ENCODE measurements around the gene PSMA3. TPM values are rescaled to one million over a fixed set of nuclear protein-coding genes. Genes with fewer than 3 reads are reported as not detected.
A peak's percentile ranks its signal among the peaks of the same experiment; 100 is the strongest.

PSMA3 gene
- total RNA-seq, 1 donor from 2014 or later = 474 TPM

DNA sequence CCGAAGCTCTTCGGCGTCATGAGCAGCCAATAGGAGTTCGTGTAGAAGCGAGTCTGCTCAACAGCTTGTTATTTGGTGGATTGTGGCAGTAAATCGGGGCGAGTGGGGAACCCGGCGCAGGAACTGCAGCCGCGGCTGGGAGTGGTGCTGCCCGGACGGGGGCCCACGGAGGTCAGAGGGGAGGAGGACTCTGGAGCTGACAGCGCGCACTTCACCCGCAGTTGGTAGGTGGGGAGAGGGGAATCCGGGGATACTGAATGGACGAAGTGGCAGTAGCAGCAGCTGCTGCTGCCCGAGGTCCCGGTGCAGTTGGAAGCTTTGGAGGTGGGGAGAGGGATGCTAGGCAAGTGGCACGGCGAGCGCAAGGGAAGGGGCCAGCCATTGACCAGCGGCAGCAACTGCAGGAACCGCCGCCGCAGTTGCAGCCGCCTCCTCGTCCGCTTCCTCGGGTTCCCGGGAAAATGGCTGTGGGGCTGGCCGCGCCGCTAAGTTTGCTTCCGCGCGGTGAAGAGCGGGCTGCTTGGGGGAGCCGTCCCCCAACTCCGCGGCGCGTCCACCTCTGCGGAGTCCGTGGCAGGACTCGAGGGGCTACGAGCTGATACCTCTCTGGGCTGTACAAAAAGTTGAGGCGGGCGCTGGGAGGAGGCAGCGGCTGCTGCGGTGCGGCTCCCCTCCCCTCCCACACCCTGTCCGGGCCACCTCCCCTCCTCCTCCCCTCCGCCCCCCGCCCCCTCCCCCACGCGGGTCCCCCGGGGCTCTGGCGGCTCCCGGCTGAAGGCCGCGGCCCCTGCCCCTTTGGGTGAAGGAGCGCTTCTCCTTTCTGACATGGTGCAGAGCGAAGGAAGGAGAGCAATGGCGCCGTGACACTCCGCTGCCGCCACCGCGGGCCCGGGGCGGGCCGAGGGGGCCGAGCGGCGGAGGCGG, 54.1 kb downstream of the PSMA3 start, which contains the start of gene ARID4A:
ARID4A (plus strand) TSS at position 79 of the 924 bp plus-strand sequence. CDS start 1,300 bp downstream, outside the sequence.
- intact Hi-C loops (cut with micrococcal nuclease) = loop anchor here (1.0 to 2.0 kb wide), 4 partner anchors 33 to 890 kb away; partner anchors contain the start of genes ACTR10, DAAM1 and PSMA3

DNA sequence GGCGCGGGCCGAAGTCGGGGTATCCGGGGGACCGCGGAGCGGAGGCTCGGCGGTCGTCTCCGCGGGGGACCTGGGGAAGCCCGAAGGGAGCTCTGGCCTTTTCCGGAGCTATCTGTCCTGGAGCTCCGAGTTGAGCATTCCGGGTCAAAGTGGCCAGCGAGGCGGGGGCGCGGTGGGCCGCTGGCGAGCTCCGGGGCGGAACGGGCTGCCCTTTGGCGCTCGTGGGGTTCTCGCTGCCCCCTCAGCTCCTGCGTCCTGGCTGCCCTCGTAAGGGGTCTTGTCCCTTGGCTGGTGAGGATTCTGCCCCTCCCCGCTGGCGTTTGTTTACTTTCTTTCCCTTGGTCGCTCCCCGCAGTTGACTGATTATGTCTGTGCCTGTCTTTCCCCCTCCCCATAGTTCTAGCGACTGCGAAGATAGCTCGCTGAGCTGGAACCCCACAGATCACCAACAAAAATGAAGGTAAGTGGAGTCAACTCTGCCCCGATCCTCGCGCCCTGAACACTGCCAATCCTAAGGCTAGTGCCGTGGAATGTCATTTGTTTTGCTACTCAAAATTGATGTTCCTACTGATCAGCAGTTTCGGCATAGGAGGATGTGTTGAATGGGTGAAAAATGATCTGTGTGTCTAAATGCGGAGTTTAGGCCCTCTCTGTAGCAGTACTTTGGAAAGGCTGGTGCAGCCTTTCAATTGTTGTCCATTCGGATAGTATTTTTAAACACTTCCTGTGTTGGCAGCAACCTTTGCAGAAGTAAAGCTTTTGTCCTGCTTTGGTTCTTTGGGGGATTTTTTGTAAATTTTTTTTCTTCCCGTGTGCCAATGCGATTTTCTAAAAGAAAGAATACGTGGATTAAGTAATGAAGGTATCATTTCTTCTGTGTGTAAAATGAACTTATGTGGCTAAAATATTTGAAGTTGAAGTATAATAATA, 55.0 kb downstream of the PSMA3 start:
- DNase-seq = peak; percentile 70
- Mint-ChIP-seq H3K9me3 (no peaks in the 10 kb centered on the region), H3K27me3 (no peaks in the 10 kb centered on the region), H3K36me3 (ENCODE audit: low read depth) (peaks cover 34% of the 10 kb centered on the region), H3K4me1 (peaks cover 16% of the 10 kb centered on the region), H3K27ac (peak overlapping the region; percentile 92), H3K4me3 (no peak overlapping the region)
- intact Hi-C loops (cut with micrococcal nuclease) = loop anchor here (2.0 kb wide), 1 partner anchor 889 kb away; the partner anchor contains the start of gene DAAM1

More for the DNA sequence above, 54.1 kb downstream of the PSMA3 start, which contains the start of gene ARID4A:
- H3K4me1 Mint-ChIP-seq = peaks cover 19% of the 10 kb centered on the region
- H3K9me3 Mint-ChIP-seq = no peaks in the 10 kb centered on the region
- peaks cover 40% of the 10 kb centered on the region for H3K36me3 Mint-ChIP-seq (ENCODE audit: low read depth)
- H3K4me3 Mint-ChIP-seq = no peak within 1 kb of the TSS
- peak; percentile 96 for DNase-seq
- no peak within 1 kb of the TSS for H3K27ac Mint-ChIP-seq
- H3K27me3 Mint-ChIP-seq = no peaks in the 10 kb centered on the region

DNA sequence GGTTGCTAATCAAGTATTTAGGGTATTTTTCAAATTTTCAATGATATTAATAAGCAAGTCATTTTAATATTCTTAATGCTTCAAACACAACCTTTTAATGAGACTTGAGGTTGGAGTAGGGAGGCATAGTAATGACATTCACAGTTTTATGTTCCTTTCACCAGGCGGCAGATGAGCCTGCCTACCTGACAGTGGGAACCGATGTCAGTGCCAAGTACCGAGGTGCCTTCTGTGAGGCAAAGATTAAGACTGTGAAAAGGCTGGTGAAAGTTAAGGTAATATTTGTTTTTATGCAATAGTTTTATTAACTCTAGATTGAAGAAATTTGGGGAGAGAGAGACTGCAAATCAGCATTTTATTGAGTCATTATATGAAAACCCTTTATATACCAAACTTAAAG, 56.8 kb downstream of the PSMA3 start:
- H3K4me3 Mint-ChIP-seq = no peak overlapping the region
- no peak for DNase-seq
- intact Hi-C loops (cut with micrococcal nuclease) = no loop called here
- H3K27ac Mint-ChIP-seq = no peak overlapping the region
- H3K9me3 Mint-ChIP-seq = no peaks in the 10 kb centered on the region
- H3K36me3 Mint-ChIP-seq (ENCODE audit: low read depth) = peaks cover 36% of the 10 kb centered on the region
- no peaks in the 10 kb centered on the region for H3K27me3 Mint-ChIP-seq
- peaks cover 14% of the 10 kb centered on the region for H3K4me1 Mint-ChIP-seq

DNA sequence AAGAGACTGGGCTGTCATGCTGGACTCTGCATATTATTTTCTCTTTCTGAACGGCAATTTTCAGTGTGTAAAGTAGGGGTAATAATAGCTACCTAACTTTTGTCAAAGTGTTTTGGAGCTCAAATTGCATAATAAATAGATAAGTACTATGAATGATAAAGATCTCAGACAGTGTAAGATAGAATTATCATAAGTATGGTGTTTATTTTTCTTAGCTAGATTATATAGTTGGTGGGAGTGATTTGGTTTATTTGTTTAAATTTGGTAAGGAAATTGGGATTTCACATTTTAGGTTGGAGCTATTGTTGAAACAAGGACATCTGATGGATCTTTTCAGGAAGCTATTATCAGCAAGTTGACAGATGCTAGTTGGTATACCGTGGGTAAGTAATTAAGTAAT, 61.1 kb downstream of the PSMA3 start:
- DNase-seq = no peak
- Mint-ChIP-seq H3K4me1 (peaks cover 10% of the 10 kb centered on the region), H3K36me3 (ENCODE audit: low read depth) (peaks cover 36% of the 10 kb centered on the region), H3K27me3 (no peaks in the 10 kb centered on the region), H3K4me3 (no peak overlapping the region), H3K27ac (no peak overlapping the region), H3K9me3 (no peaks in the 10 kb centered on the region)
- intact Hi-C loops (cut with micrococcal nuclease) = no loop called here

DNA sequence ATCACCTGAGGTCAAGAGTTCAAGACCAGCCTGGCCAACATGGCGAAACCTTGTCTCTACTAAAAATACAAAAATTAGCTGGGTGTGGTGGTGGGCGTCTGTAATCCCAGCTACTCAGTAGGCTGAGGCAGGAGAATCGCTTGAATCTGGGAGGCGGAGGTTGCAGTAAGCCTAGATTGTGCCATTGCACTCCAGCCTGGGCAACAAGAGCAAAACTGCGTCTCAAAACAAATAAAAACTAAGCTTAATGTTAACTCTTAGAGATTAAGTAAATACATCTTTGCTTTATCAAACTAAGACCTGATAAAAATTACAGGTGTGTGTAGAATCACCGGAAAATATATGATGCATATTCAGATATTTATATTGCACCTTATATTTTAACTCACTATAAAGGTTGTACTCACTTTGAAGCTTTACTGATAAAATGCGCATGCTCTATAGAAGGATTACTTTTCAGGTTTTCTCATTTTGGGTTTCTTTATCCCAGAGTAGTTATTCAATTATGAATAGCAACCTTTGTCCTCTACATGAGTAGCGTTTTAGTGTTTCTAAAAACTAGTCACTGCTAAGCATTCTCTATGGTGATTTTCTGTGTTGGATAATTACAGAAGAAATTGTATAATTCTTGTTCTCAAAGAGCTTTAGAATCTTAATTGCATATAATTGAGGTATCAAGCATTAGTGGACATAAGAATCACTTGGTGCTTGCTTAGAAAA, 63.1 kb downstream of the PSMA3 start:
- no peak overlapping the region for H3K27ac Mint-ChIP-seq
- intact Hi-C loops (cut with micrococcal nuclease) = no loop called here
- H3K4me1 Mint-ChIP-seq = peaks cover 7% of the 10 kb centered on the region
- H3K9me3 Mint-ChIP-seq = no peaks in the 10 kb centered on the region
- H3K27me3 Mint-ChIP-seq = no peaks in the 10 kb centered on the region
- DNase-seq = no peak
- H3K36me3 Mint-ChIP-seq (ENCODE audit: low read depth) = peaks cover 34% of the 10 kb centered on the region
- H3K4me3 Mint-ChIP-seq = no peak overlapping the region

DNA sequence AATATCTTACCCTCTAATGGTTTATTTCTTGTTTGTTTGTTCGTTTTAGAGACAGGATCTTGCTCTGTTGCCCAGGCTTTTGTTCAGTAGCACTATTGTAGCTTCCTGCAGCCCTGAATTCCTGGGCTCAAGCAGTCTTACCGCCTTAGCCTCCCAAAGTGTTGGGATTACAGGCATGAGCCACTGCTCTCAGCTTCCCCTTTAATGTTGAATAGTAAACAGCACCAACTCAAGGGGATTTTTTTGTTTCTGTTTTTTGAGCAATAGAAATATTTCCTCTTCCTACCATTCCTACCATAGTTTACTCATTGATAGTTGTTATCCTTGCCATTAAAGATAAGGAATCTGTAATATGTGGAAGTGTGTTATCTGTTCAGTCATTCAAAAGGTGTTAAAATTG, 64.4 kb downstream of the PSMA3 start:
- H3K36me3 Mint-ChIP-seq (ENCODE audit: low read depth) = peaks cover 31% of the 10 kb centered on the region
- no peak overlapping the region for H3K27ac Mint-ChIP-seq
- H3K4me3 Mint-ChIP-seq = no peak overlapping the region
- intact Hi-C loops (cut with micrococcal nuclease) = no loop called here
- H3K27me3 Mint-ChIP-seq = no peaks in the 10 kb centered on the region
- DNase-seq = no peak
- peaks cover 5% of the 10 kb centered on the region for H3K4me1 Mint-ChIP-seq
- no peaks in the 10 kb centered on the region for H3K9me3 Mint-ChIP-seq

DNA sequence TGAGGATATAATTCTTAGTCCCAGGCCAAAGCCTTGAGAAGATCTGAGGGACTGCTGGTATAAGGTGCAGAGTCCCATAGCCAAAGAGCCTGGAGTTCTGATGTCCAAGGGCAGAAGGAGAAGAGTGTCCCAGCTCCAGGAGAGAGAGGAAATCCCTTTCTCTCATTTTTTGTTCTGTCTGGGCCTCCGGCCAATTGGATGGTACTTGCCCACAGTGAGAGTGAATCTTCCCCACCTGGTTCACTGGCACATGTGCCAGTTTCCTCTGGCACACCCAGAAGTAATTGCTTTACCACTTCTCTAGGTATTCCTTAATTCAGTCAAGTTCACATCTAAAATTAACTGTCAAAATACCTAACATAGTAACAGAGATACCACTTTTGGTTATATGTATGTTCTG, 69.1 kb downstream of the PSMA3 start:
- intact Hi-C loops (cut with micrococcal nuclease) = no loop called here
- H3K27me3 Mint-ChIP-seq = no peaks in the 10 kb centered on the region
- H3K9me3 Mint-ChIP-seq = no peaks in the 10 kb centered on the region
- peaks cover 2% of the 10 kb centered on the region for H3K4me1 Mint-ChIP-seq
- no peak for DNase-seq
- H3K36me3 Mint-ChIP-seq (ENCODE audit: low read depth) = peaks cover 25% of the 10 kb centered on the region
- no peak overlapping the region for H3K4me3 Mint-ChIP-seq
- H3K27ac Mint-ChIP-seq = no peak overlapping the region

DNA sequence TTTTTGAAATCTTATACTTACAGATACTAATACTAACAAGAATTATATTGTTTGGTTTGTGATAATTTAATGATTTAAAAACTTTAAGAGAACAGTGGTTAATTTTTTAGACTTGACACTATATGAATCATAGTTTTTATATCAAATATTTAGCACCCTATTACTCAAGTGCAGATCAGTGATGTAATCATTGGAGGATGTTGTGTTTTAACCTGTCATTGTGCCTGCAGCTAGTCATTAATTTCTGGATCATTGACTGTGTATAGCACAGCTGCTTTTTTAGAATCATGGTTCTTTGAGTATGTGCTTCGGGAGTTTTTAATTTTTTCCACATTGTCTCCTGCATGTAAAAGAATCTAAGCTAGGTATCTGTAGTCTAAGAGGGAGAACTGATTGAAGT, 71.0 kb downstream of the PSMA3 start:
- DNase-seq = no peak
- H3K9me3 Mint-ChIP-seq = no peaks in the 10 kb centered on the region
- H3K27ac Mint-ChIP-seq = no peak overlapping the region
- no peaks in the 10 kb centered on the region for H3K27me3 Mint-ChIP-seq
- H3K4me1 Mint-ChIP-seq = no peaks in the 10 kb centered on the region
- no peak overlapping the region for H3K4me3 Mint-ChIP-seq
- intact Hi-C loops (cut with micrococcal nuclease) = no loop called here
- H3K36me3 Mint-ChIP-seq (ENCODE audit: low read depth) = peaks cover 25% of the 10 kb centered on the region

Other genes starting within 250 kb of the PSMA3 start
- 0.12 TPM in 1 of 2 replicates, not detected in the other for gene ARMH4, start 92.6 kb upstream of the PSMA3 start, total RNA-seq
- gene ACTR10, start 44.7 kb upstream of the PSMA3 start, total RNA-seq = 38.7 and 40.5 TPM in 2 replicates
- gene ARID4A, start 53.7 kb downstream of the PSMA3 start, total RNA-seq = 18.7 and 20.3 TPM in 2 replicates
- not detected in 2 replicates for gene TOMM20L, start 151.1 kb downstream of the PSMA3 start, total RNA-seq
- gene TIMM9, start 182.7 kb downstream of the PSMA3 start, total RNA-seq = 67.7 and 71.8 TPM in 2 replicates
- gene KIAA0586, start 182.9 kb downstream of the PSMA3 start, total RNA-seq = 19.8 and 20.9 TPM in 2 replicates